Measurements from ENCODE around the gene STRA8. TPM values are rescaled to one million over a fixed set of nuclear protein-coding genes. Genes with fewer than 3 reads are reported as not detected.
A peak's percentile ranks its signal among the peaks of the same experiment; 100 is the strongest.

Gene STRA8
- total RNA-seq, 1 experiment from 2014 or later = not detected

- CTCF ChIA-PET = no interaction called here
- Histone ChIP-seq H3K79me2 (ENCODE audit: low read length) (no peaks in the 10 kb centered on the region), H3K27ac (ENCODE audit: low read length) (no peak overlapping the region), H3F3A (ENCODE audit: low read length, unreplicated experiment) (no peaks in the 10 kb centered on the region), H3K9me2 (replicated peaks; ENCODE audit: low read length) (no peaks in the 10 kb centered on the region), H4K20me1 (ENCODE audit: low read length) (no peaks in the 10 kb centered on the region), H3K27me3 (ENCODE audit: low read length) (no peaks in the 10 kb centered on the region), H3K4me1 (ENCODE audit: insufficient read depth, low read length) (no peaks in the 10 kb centered on the region), H3K9me3 (ENCODE audit: low read length) (no peaks in the 10 kb centered on the region), H3K36me3 (ENCODE audit: low read depth, low read length) (no peaks in the 10 kb centered on the region), H3K4me2 (ENCODE audit: low read length) (no peak overlapping the region), H3K4me3 (ENCODE audit: low read length) (no peak overlapping the region), H3K9ac (ENCODE audit: low read length) (no peak overlapping the region), H2AFZ (ENCODE audit: low read length) (no peak overlapping the region)
- DNase-seq (no peak), ATAC-seq (no peak)
- TF ChIP-seq EZH2phosphoT487 (IDR thresholded peaks at IDR 0.05; ENCODE audit: borderline replicate concordance, low read length) (no peak), EZH2 (IDR thresholded peaks at IDR 0.05; ENCODE audit: low read length, unreplicated experiment) (no peak)
- TF ChIP-seq, protein P1, sequence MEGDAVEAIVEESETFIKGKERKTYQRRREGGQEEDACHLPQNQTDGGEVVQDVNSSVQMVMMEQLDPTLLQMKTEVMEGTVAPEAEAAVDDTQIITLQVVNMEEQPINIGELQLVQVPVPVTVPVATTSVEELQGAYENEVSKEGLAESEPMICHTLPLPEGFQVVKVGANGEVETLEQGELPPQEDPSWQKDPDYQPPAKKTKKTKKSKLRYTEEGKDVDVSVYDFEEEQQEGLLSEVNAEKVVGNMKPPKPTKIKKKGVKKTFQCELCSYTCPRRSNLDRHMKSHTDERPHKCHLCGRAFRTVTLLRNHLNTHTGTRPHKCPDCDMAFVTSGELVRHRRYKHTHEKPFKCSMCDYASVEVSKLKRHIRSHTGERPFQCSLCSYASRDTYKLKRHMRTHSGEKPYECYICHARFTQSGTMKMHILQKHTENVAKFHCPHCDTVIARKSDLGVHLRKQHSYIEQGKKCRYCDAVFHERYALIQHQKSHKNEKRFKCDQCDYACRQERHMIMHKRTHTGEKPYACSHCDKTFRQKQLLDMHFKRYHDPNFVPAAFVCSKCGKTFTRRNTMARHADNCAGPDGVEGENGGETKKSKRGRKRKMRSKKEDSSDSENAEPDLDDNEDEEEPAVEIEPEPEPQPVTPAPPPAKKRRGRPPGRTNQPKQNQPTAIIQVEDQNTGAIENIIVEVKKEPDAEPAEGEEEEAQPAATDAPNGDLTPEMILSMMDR (conservative IDR thresholded peaks at IDR 0.05; ENCODE audit: low read depth, low read length) = no peak
- BruUV-seq (replicated peaks) = no TSS peak
- intact Hi-C loops (cut with micrococcal nuclease) = loop anchor here (10.0 kb wide), 2 partner anchors 61 to 519 kb away; partner anchors contain the start of gene WDR91
- POLR2A ChIA-PET (ENCODE audit: unreplicated experiment) = no interaction called here
Observed at GRCh38 chr7:135275971-135276580, 42.4 kb downstream of the STRA8 start.

GRCh38 chr7:135277161-135277560 is 43.5 kb downstream of the STRA8 start:
- H3K36me3 ChIP-seq (ENCODE audit: low read depth, low read length) = no peaks in the 10 kb centered on the region
- ChIA-PET POLR2A (ENCODE audit: unreplicated experiment) (no interaction called here), CTCF (no interaction called here)
- TF ChIP-seq EZH2 (IDR thresholded peaks at IDR 0.05; ENCODE audit: low read length, unreplicated experiment) = no peak
- no peak for TF ChIP-seq EZH2phosphoT487 (IDR thresholded peaks at IDR 0.05; ENCODE audit: borderline replicate concordance, low read length)
- TF ChIP-seq, protein P1 (conservative IDR thresholded peaks at IDR 0.05; ENCODE audit: low read depth, low read length) = no peak
- H3K4me3 ChIP-seq (ENCODE audit: low read length) = no peak overlapping the region
- H3K4me2 ChIP-seq (ENCODE audit: low read length) = no peak overlapping the region
- no peaks in the 10 kb centered on the region for H3K27me3 ChIP-seq (ENCODE audit: low read length)
- no peaks in the 10 kb centered on the region for H3K79me2 ChIP-seq (ENCODE audit: low read length)
- no peaks in the 10 kb centered on the region for H4K20me1 ChIP-seq (ENCODE audit: low read length)
- intact Hi-C loops (cut with micrococcal nuclease) = loop anchor here (10.0 kb wide), 2 partner anchors 62 to 518 kb away; partner anchors contain the start of gene WDR91
- no peak for ATAC-seq
- no peak overlapping the region for H2AFZ ChIP-seq (ENCODE audit: low read length)
- no peaks in the 10 kb centered on the region for H3K9me2 ChIP-seq (replicated peaks; ENCODE audit: low read length)
- no peaks in the 10 kb centered on the region for H3K9me3 ChIP-seq (ENCODE audit: low read length)
- H3K4me1 ChIP-seq (ENCODE audit: insufficient read depth, low read length) = no peaks in the 10 kb centered on the region
- no TSS peak for BruUV-seq (replicated peaks)
- no peak overlapping the region for H3K9ac ChIP-seq (ENCODE audit: low read length)
- H3K27ac ChIP-seq (ENCODE audit: low read length) = no peak overlapping the region
- no peaks in the 10 kb centered on the region for H3F3A ChIP-seq (ENCODE audit: low read length, unreplicated experiment)
- no peak for DNase-seq

- H3K79me2 ChIP-seq (ENCODE audit: low read length) = no peaks in the 10 kb centered on the region
- TF ChIP-seq, protein P1 (conservative IDR thresholded peaks at IDR 0.05; ENCODE audit: low read depth, low read length) = peak; percentile 99
- no peak for TF ChIP-seq EZH2 (IDR thresholded peaks at IDR 0.05; ENCODE audit: low read length, unreplicated experiment)
- intact Hi-C loops (cut with micrococcal nuclease) = loop anchor here (1.0 to 5.0 kb wide), 5 partner anchors 54 to 364 kb away; partner anchors contain the start of gene CNOT4
- 0 out of 2 replicates have a peak overlapping the region, but pooled peaks have one; percentile 40 for H2AFZ ChIP-seq (ENCODE audit: low read length)
- no peaks in the 10 kb centered on the region for H3K9me3 ChIP-seq (ENCODE audit: low read length)
- H3K27ac ChIP-seq (ENCODE audit: low read length) = no peak overlapping the region
- no peaks in the 10 kb centered on the region for H3K36me3 ChIP-seq (ENCODE audit: low read depth, low read length)
- peaks cover 12% of the 10 kb centered on the region; the same call in 1 of the 2 replicates for H3K4me1 ChIP-seq (ENCODE audit: insufficient read depth, low read length)
- H3K4me3 ChIP-seq (ENCODE audit: low read length) = peak overlapping the region; percentile 20; the same call in 1 of the 2 replicates
- peak; percentile 84 for DNase-seq
- H3K9ac ChIP-seq (ENCODE audit: low read length) = no peak overlapping the region
- H3F3A ChIP-seq (ENCODE audit: low read length, unreplicated experiment) = no peaks in the 10 kb centered on the region
- no peaks in the 10 kb centered on the region for H4K20me1 ChIP-seq (ENCODE audit: low read length)
- H3K27me3 ChIP-seq (ENCODE audit: low read length) = no peaks in the 10 kb centered on the region
- H3K9me2 ChIP-seq (replicated peaks; ENCODE audit: low read length) = no peaks in the 10 kb centered on the region
- ATAC-seq = peak; percentile 88
- no TSS peak for BruUV-seq (replicated peaks)
- ChIA-PET CTCF (interaction anchor here (0.7 to 3.0 kb wide), 3 partner anchors 54 to 428 kb away, joined by 3 to 19 read pairs (median 4); no protein-coding TSS in a partner anchor), POLR2A (ENCODE audit: unreplicated experiment) (no interaction called here)
- peak overlapping the region; percentile 16; the same call in 1 of the 2 replicates for H3K4me2 ChIP-seq (ENCODE audit: low read length)
Observed at GRCh38 chr7:135281363-135281949, 47.8 kb downstream of the STRA8 start.

Data from PC-3 (cell line).